Vagina (tissue), 2 donors: ENCODE data around the gene TMIGD3.

Source experiments
- CTCF ChIP-seq, 3 experiments: fragments of 450-650 bp in 2 of 3; fragments of 200-600 bp in 1 of 3; sonication (generic) in 1 of 3; IDR thresholded peaks; one replicate each; pipeline ENCODE4 v1.5.1; 2017 to 2019; ENCODE audit warnings: antibody characterized with exemption in 3 of 3, mild to moderate bottlenecking in 2 of 3, moderate library complexity in 2 of 3
- POLR2A ChIP-seq, 2 donors: fragments of 450-650 bp; IDR thresholded peaks; one replicate each; pipeline ENCODE4 v1.6.1; 2017; ENCODE audit warnings: antibody characterized with exemption in 2 of 2, mild to moderate bottlenecking in 2 of 2, moderate library complexity in 2 of 2

GRCh38 chr1:111504097-111504496 lies 664 bp upstream of the TMIGD3 start:
- TF ChIP-seq CTCF (IDR thresholded peaks at IDR 0.05) = no peak
- no peak for TF ChIP-seq POLR2A (IDR thresholded peaks at IDR 0.05)
